A549 (cell line): Measurements from ENCODE around the gene TACSTD2. TPM values are rescaled to one million over a fixed set of nuclear protein-coding genes. Genes with fewer than 3 reads are reported as not detected.

Experiments used
- ATAC-seq, 2 experiments: fragments of 200-7000 bp in 1 of 2; fragments of >200 bp in 1 of 2; cut with Nextera tagmentation in 1 of 2; cut with Tn5 transposase in 1 of 2; 3 replicates each; pipeline versions ENCODE4 v1.8.0 to v1.9.1; 2018 to 2020; ENCODE audit warnings: mild to moderate bottlenecking in 1 of 2, moderate library complexity in 1 of 2
- CTCF ChIA-PET: fragments of 300-600 bp; sonication (Branson Sonifier 250); formaldehyde crosslinking; extraction: SDS; loops from one replicate; lab custom pipeline; 2021; ENCODE audit warnings: antibody characterized with exemption, inconsistent platforms; lab: Yijun Ruan, JAX
- POLR2A ChIA-PET: fragments of 350-600 bp; formaldehyde crosslinking; extraction: SDS; loops from one replicate; lab custom pipeline; 2021; ENCODE audit warnings: antibody characterized with exemption, inconsistent platforms; lab: Yijun Ruan, JAX
- DNase-seq, 2 experiments: peaks; one replicate each; pipeline versions ENCODE4 v3.0.0 to v3.0.0-alpha.2; 2011 to 2016; ENCODE audit warnings: low read depth in 1 of 2, low spot score in 1 of 2
- FAIRE-seq: peaks from 2 replicates; lab custom pipeline; 2011; peaks lifted over from hg19 to GRCh38; lab: Jason Lieb, UNC
- H3K27ac ChIP-seq, 2 experiments: fragments of >200 bp; sonication (Bioruptor Twin); formaldehyde crosslinking; 3 replicates each; pipeline ENCODE4 v1.5.1; 2016 to 2017
- H3K4me1 ChIP-seq: fragments of >200 bp; sonication (Bioruptor Twin); formaldehyde crosslinking; 3 replicates; pipeline ENCODE4 v1.6.1; 2016
- H3K4me2 ChIP-seq: fragments of >200 bp; sonication (Bioruptor Twin); formaldehyde crosslinking; 3 replicates; pipeline ENCODE4 v1.6.1; 2016
- H3K4me3 ChIP-seq: fragments of >200 bp; sonication (Bioruptor Twin); formaldehyde crosslinking; 3 replicates; pipeline ENCODE4 v1.5.1; 2016
- H3K9me3 ChIP-seq: fragments of >200 bp; sonication (Bioruptor Twin); formaldehyde crosslinking; 3 replicates; pipeline ENCODE4 v1.6.1; 2016
- BCL3 ChIP-seq: fragments of >200 bp; sonication (Bioruptor Twin); formaldehyde crosslinking; IDR thresholded peaks from 3 replicates; pipeline ENCODE4 v1.6.1; 2016
- CBX8 ChIP-seq: fragments of 200-600 bp; sonication (generic); IDR thresholded peaks from 2 replicates; pipeline ENCODE4 v1.6.1; 2016
- CHD4 ChIP-seq: fragments of 200-600 bp; sonication (generic); IDR thresholded peaks from 2 replicates; pipeline ENCODE4 v1.6.1; 2016; ENCODE audit warnings: antibody characterized with exemption, mild to moderate bottlenecking, borderline replicate concordance
- E2F6 ChIP-seq: IDR thresholded peaks from 2 replicates; pipeline ENCODE4 v1.6.1; 2012; ENCODE audit warnings: low read depth, borderline replicate concordance
- EHMT2 ChIP-seq: fragments of 200-600 bp; sonication (generic); IDR thresholded peaks from 2 replicates; pipeline ENCODE4 v1.6.1; 2016; ENCODE audit warnings: antibody characterized with exemption, low read depth, mild to moderate bottlenecking, moderate library complexity
- EP300 ChIP-seq, 2 experiments: fragments of >200 bp; sonication (Bioruptor Twin); formaldehyde crosslinking; IDR thresholded peaks; 2 replicates in 1 of 2; 3 replicates in 1 of 2; pipeline ENCODE4 v1.6.1; 2016 to 2017
- FOSL2 ChIP-seq, 2 experiments: fragments of 450-650 bp in 1 of 2; fragments of >200 bp in 1 of 2; sonication (Bioruptor Twin) in 1 of 2; formaldehyde crosslinking; IDR thresholded peaks; 2 replicates each; pipeline versions ENCODE4 v1.5.0 to v1.6.1; 2016 to 2020; ENCODE audit warnings: mild to moderate bottlenecking in 1 of 2, moderate library complexity in 1 of 2
- FOXS1 ChIP-seq: fragments of 250-450 bp; sonication (Bioruptor Pico); IDR thresholded peaks from 2 replicates; pipeline ENCODE4 v1.5.0; 2020; ENCODE audit warnings: mild to moderate bottlenecking, moderate library complexity
- GATA3 ChIP-seq: IDR thresholded peaks from 2 replicates; pipeline ENCODE4 v1.6.1; 2012; ENCODE audit warnings: borderline replicate concordance
- HDAC2 ChIP-seq: fragments of 200-600 bp; sonication (generic); IDR thresholded peaks from 2 replicates; pipeline ENCODE4 v1.6.1; 2016
- HES2 ChIP-seq: fragments of >200 bp; sonication (Bioruptor Twin); formaldehyde crosslinking; IDR thresholded peaks from 2 replicates; pipeline ENCODE4 v1.6.1; 2016
- HMGXB4 ChIP-seq: fragments of 250-450 bp; sonication (Bioruptor Pico); IDR thresholded peaks from 2 replicates; pipeline ENCODE4 v1.5.0; 2021; ENCODE audit warnings: mild to moderate bottlenecking, moderate library complexity, borderline replicate concordance
- HOXA7 ChIP-seq: fragments of 250-450 bp; sonication (Bioruptor Pico); IDR thresholded peaks from 2 replicates; pipeline ENCODE4 v1.5.0; 2020; ENCODE audit warnings: mild to moderate bottlenecking, moderate library complexity
- HOXB13 ChIP-seq: fragments of 250-450 bp; sonication (Bioruptor Pico); IDR thresholded peaks from 2 replicates; pipeline ENCODE4 v1.5.0; 2020; ENCODE audit warnings: low read depth, mild to moderate bottlenecking, moderate library complexity
- HOXB5 ChIP-seq: fragments of 250-450 bp; sonication (Bioruptor Pico); IDR thresholded peaks from 2 replicates; pipeline ENCODE4 v1.5.0; 2020; ENCODE audit warnings: mild to moderate bottlenecking, moderate library complexity
- MAFK ChIP-seq: fragments of 450-650 bp; IDR thresholded peaks from 2 replicates; pipeline ENCODE4 v1.6.1; 2014; ENCODE audit not compliant: partially characterized antibody
- MAX ChIP-seq: IDR thresholded peaks from 2 replicates; pipeline ENCODE4 v1.6.1; 2012
- MYC ChIP-seq: IDR thresholded peaks from 2 replicates; pipeline ENCODE4 v1.6.1; 2012; ENCODE audit warnings: mild to moderate bottlenecking, inconsistent platforms, low read length, improper control_type of control experiment, borderline replicate concordance
- NFE2L2 ChIP-seq: fragments of 150-350 bp; conservative IDR thresholded peaks from 2 replicates; pipeline ENCODE4 v1.6.1; 2014; ENCODE audit warnings: low read length
- NPAS2 ChIP-seq: fragments of 250-450 bp; sonication (Bioruptor Pico); IDR thresholded peaks from 2 replicates; pipeline ENCODE4 v1.8.0; 2022; ENCODE audit warnings: mild to moderate bottlenecking, moderate library complexity, borderline replicate concordance
- POLR2A ChIP-seq: IDR thresholded peaks from 2 replicates; pipeline ENCODE4 v1.6.1; 2012; ENCODE audit warnings: mild to moderate bottlenecking, low read length
- RAD21 ChIP-seq, 2 experiments: fragments of >200 bp in 1 of 2; sonication (Bioruptor Twin) in 1 of 2; formaldehyde crosslinking in 1 of 2; IDR thresholded peaks in 1 of 2; conservative IDR thresholded peaks in 1 of 2; 2 replicates in 1 of 2; 3 replicates in 1 of 2; pipeline ENCODE4 v1.6.1; 2012 to 2018; ENCODE audit warnings: inconsistent platforms in 1 of 2
- REST ChIP-seq: fragments of 200-600 bp; sonication (generic); IDR thresholded peaks from 2 replicates; pipeline ENCODE4 v1.6.1; 2016; ENCODE audit warnings: antibody characterized with exemption, mild to moderate bottlenecking, moderate library complexity
- RFX5 ChIP-seq: fragments of 450-650 bp; IDR thresholded peaks from 2 replicates; pipeline ENCODE4 v1.7.1; 2014; ENCODE audit warnings: antibody characterized with exemption, mild to moderate bottlenecking, moderate library complexity
- RNF2 ChIP-seq: fragments of 200-600 bp; sonication (generic); IDR thresholded peaks from 2 replicates; pipeline ENCODE4 v1.6.1; 2016; ENCODE audit warnings: low read depth, mild to moderate bottlenecking, antibody characterized with exemption, moderate library complexity, borderline replicate concordance
- SREBF2 ChIP-seq: fragments of 450-650 bp; IDR thresholded peaks from 2 replicates; pipeline ENCODE4 v1.6.1; 2014; ENCODE audit warnings: mild to moderate bottlenecking, moderate library complexity
- TP53 ChIP-seq: fragments of 250-450 bp; sonication (Bioruptor Pico); IDR thresholded peaks from 2 replicates; pipeline ENCODE4 v1.5.0; 2021; ENCODE audit warnings: mild to moderate bottlenecking, moderate library complexity
- ZFP36 ChIP-seq: fragments of 450-650 bp; IDR thresholded peaks from 2 replicates; pipeline ENCODE4 v1.6.1; 2014; ENCODE audit warnings: borderline replicate concordance; ENCODE audit not compliant: partially characterized antibody
- WGBS: methylation state at CpG from one replicate; pipeline ENCODE4 v1.1.6; 2017; ENCODE audit errors: missing lambda C conversion rate; 5-methylcytosine and 5-hydroxymethylcytosine counted together
- polyA plus RNA-seq, 4 experiments: library from polyadenylated mRNA; depleted of rRNA in 3 of 4; stranded (reverse); fragments of >200 nt; fragmentation: RNase III in 1 of 4; extraction: RNeasy Plus Mini Kit Qiagen cat#74134 plus additional on column Dnase treatment in 1 of 4; gene quantifications; 2 replicates in 3 of 4; 3 replicates in 1 of 4; pipeline ENCODE4 v1.2.3, GENCODE V29; 2011 to 2017

TACSTD2 gene
- polyA plus RNA-seq, 2 of the 4 experiments (the other 2 are of a cell fraction), result not detected

- no peak for ATAC-seq
- Histone ChIP-seq H3K27ac (no peak overlapping the region), H3K9me3 (no peaks in the 10 kb centered on the region), H3K4me2 (no peak overlapping the region), H3K4me3 (no peak overlapping the region), H3K4me1 (peaks cover 11% of the 10 kb centered on the region; the same call in 2 of the 3 replicates)
- CTCF ChIA-PET, result interaction anchor here (1.2 kb wide), 1 partner anchor 29 kb away, joined by 3 read pairs; no protein-coding TSS in a partner anchor
- 54% methylated on average over 9 of the region's 9 CpGs for WGBS
- DNase-seq, result no peak
- no peak for FAIRE-seq
- POLR2A ChIA-PET, result no interaction called here
- TF ChIP-seq HOXA7 (CRISPR knock-in tag) (no peak), CBX8 (no peak), REST (no peak), E2F6 (no peak), EHMT2 (no peak), FOSL2 (IDR thresholded peaks at IDR 0.05) (no peak), FOSL2 (CRISPR knock-in tag; IDR thresholded peaks at IDR 0.05) (no peak), FOXS1 (no peak), CHD4 (no peak), RNF2 (no peak), MAFK (no peak), HOXB13 (CRISPR knock-in tag) (no peak), BCL3 (no peak), TP53 (CRISPR knock-in tag) (no peak), HDAC2 (no peak), ZFP36 (no peak)
Measured at GRCh38 chr1:58597076-58597475, 20.0 kb upstream of the TACSTD2 start.

GRCh38 chr1:58596631-58597052, 19.6 kb upstream of the TACSTD2 start:
- CTCF ChIA-PET, result interaction anchor here (1.2 kb wide), 1 partner anchor 28 kb away, joined by 3 read pairs; no protein-coding TSS in a partner anchor
- POLR2A ChIA-PET, result no interaction called here
- FAIRE-seq (no peak), DNase-seq (no peak), ATAC-seq (no peak)
- TF ChIP-seq MYC (no peak), HMGXB4 (no peak), NFE2L2 (no peak), HDAC2 (no peak), CHD4 (no peak), GATA3 (no peak), MAX (no peak), HES2 (no peak), RFX5 (no peak), EP300 (IDR thresholded peaks at IDR 0.05) (no peak), NPAS2 (CRISPR knock-in tag) (no peak), HOXB5 (CRISPR knock-in tag) (no peak), SREBF2 (no peak), RAD21 (conservative IDR thresholded peaks at IDR 0.05 in 1 of 2, IDR thresholded peaks at IDR 0.05 in 1 of 2) (no peak), HOXA7 (CRISPR knock-in tag) (no peak), POLR2A (no peak), E2F6 (no peak)
- peaks cover 13% of the 10 kb centered on the region; the same call in 2 of the 3 replicates for H3K4me1 ChIP-seq
- H3K4me3 ChIP-seq, result no peak overlapping the region
- H3K27ac ChIP-seq, result no peak overlapping the region
- no peaks in the 10 kb centered on the region for H3K9me3 ChIP-seq
- WGBS, result 27% methylated on average over 3 of the region's 4 CpGs
- H3K4me2 ChIP-seq, result no peak overlapping the region
